Astrocyte of the cerebellum (primary cell): ENCODE measurements around the gene RICTOR.
"Not testable (repeated sequence)": the region's sequence is repeated elsewhere in the genome, so short reads cannot be mapped to it uniquely, and the experiment has no call there.

Experiments
- DNase-seq: peaks from one replicate; pipeline ENCODE4 v3.0.0-alpha.2; 2011; ENCODE audit warnings: low read depth
- H3K4me3 ChIP-seq: 2 replicates; pipeline ENCODE4 v1.5.1; 2011; ENCODE audit warnings: mild to moderate bottlenecking, low read depth, low read length, moderate library complexity
- CTCF ChIP-seq: IDR thresholded peaks from 2 replicates; pipeline ENCODE4 v1.5.1; 2012; ENCODE audit warnings: low read length, low read depth, moderate library complexity, mild to moderate bottlenecking; ENCODE audit errors: missing control alignments
- in situ Hi-C: cut with HindIII; loops from 2 replicates; pipeline ENCODE4 v1.10.0; 2017; ENCODE audit warnings: low sequenced_read_pairs

RICTOR gene

GRCh38 chr5:38996123-38996522, 78.1 kb downstream of the RICTOR start:
- in situ Hi-C loops, result no loop called here
- TF ChIP-seq CTCF, result no peak
- no peak overlapping the region for H3K4me3 ChIP-seq
- DNase-seq, result no peak

GRCh38 chr5:38994324-38994927, 79.8 kb downstream of the RICTOR start:
- peak; percentile 60 for TF ChIP-seq CTCF
- peak; percentile 38 for DNase-seq
- in situ Hi-C loops, result no loop called here

GRCh38 chr5:38989974-38990719, 84.1 kb downstream of the RICTOR start:
- H3K4me3 ChIP-seq, DNase-seq, in situ Hi-C loops: not testable (repeated sequence)

More at GRCh38 chr5:38994324-38994927, 79.8 kb downstream of the RICTOR start:
- H3K4me3 ChIP-seq, result no peak overlapping the region

GRCh38 chr5:38985909-38986452, 88.2 kb downstream of the RICTOR start:
- TF ChIP-seq CTCF, result no peak
- in situ Hi-C loops, result no loop called here
- DNase-seq, result no peak

GRCh38 chr5:38979535-38979934, 94.7 kb downstream of the RICTOR start:
- in situ Hi-C loops, result no loop called here
- TF ChIP-seq CTCF, result no peak
- DNase-seq, result no peak
- H3K4me3 ChIP-seq, result no peak overlapping the region

More at GRCh38 chr5:38985909-38986452, 88.2 kb downstream of the RICTOR start:
- H3K4me3 ChIP-seq, result no peak overlapping the region

GRCh38 chr5:38978036-38978435, 96.2 kb downstream of the RICTOR start:
- H3K4me3 ChIP-seq, result no peak overlapping the region
- no peak for TF ChIP-seq CTCF
- DNase-seq, result no peak
- in situ Hi-C loops, result no loop called here

- DNase-seq, result no peak
- no peak for TF ChIP-seq CTCF
- in situ Hi-C loops, result no loop called here
- H3K4me3 ChIP-seq, result no peak overlapping the region
Observed at GRCh38 chr5:38968665-38969064, 105.5 kb downstream of the RICTOR start.
